ENCODE results near the gene CUL7.
"Not testable (repeated sequence)": the region's sequence is repeated elsewhere in the genome, so short reads cannot be mapped to it uniquely, and the experiment has no call there.

The CUL7 gene

GRCh38 chr6:43053545-43054205 is at the start of gene CUL7:
TSS of gene CUL7 (minus strand) at chr6:43053851. CDS start at chr6:43052788, 1,063 bp downstream.
- peak; percentile 73 for DNase-seq

DNA sequence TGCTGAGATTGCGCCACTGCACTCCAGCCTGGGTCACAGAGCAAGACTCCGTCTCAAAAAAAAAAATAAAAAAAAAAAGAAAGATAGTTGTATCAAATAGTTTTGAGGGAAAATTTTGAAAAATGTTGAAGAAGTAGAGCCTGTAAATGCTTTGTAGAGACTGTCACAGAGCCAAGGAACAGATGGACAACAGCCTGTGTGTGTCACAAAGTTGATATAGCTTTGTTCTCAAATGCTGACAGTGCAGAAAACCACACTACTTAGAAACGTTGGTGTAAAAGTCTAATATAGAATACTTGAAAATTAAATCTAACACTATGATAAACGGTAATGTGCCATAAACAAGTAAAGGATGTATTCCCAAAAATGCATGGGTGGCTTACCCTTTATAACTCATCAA is 47.8 kb upstream of the CUL7 start:
- DNase-seq: no peak

GRCh38 chr6:43097502-43097901 is 43.9 kb upstream of the CUL7 start:
- DNase-seq: no peak

DNA sequence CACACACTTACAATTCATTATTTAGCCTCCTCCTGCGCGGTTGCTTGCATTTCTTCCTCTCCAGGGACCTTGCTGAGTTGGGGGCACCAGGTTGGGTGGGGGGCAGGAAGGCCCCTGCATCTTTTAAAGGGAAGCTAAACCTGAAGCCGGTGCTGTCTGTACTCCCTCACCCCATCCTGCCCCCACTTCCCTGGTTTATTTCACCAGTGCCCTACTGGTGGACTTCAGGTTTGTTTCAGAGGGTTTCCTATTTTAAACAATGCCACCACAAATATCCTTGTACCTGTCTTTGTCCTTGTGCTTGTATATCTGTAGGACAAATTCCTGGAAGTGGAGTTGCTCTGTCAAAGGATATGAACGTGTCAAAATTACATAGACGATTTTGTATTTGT is 43.4 kb upstream of the CUL7 start:
- no peak for DNase-seq

DNA sequence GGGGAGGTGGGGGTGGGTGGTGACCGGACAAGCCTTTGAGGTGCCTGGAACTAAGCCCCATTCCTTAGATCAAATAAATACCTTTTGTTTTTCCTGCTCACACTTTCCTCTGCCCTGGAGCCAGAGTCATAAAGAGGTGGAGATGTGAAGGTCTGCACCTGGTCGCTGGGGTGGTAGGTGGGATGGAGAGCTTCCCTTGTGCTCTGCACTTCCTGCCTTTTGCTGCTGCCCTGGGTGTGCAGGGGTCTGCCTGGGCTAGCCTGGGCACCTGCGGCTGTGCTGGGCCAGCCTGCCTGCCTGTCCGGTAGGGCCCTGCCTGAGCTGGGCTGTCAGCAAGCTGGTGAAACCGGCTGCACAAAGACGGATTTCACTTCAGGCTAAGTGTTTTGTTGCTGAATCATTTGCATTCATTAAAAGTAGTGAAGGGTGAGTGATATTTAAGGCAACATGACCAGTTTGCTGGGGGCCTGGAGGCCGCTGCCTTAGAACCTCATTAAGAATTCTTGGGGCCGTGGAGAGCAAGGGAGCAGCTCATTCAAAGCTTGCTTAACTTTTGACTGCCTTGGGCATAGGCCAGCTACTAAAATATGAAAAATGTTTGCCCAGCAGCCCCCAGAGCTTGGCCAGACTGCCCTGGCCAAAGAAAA is 42.9 kb upstream of the CUL7 start:
- DNase-seq: no peak

- DNase-seq: no peak
Measured at GRCh38 chr6:43095939-43096338, 42.3 kb upstream of the CUL7 start.

GRCh38 chr6:43093436-43094289 is 40.0 kb upstream of the CUL7 start:
- DNase-seq: no peak

- no peak for DNase-seq
Measured at GRCh38 chr6:43092635-43093034, 39.0 kb upstream of the CUL7 start.

GRCh38 chr6:43091436-43091991 is 37.9 kb upstream of the CUL7 start:
- DNase-seq: no peak

- DNase-seq: no peak
Measured at GRCh38 chr6:43091020-43091419, 37.4 kb upstream of the CUL7 start.

GRCh38 chr6:43090559-43090956 is 36.9 kb upstream of the CUL7 start:
- no peak for DNase-seq

DNA sequence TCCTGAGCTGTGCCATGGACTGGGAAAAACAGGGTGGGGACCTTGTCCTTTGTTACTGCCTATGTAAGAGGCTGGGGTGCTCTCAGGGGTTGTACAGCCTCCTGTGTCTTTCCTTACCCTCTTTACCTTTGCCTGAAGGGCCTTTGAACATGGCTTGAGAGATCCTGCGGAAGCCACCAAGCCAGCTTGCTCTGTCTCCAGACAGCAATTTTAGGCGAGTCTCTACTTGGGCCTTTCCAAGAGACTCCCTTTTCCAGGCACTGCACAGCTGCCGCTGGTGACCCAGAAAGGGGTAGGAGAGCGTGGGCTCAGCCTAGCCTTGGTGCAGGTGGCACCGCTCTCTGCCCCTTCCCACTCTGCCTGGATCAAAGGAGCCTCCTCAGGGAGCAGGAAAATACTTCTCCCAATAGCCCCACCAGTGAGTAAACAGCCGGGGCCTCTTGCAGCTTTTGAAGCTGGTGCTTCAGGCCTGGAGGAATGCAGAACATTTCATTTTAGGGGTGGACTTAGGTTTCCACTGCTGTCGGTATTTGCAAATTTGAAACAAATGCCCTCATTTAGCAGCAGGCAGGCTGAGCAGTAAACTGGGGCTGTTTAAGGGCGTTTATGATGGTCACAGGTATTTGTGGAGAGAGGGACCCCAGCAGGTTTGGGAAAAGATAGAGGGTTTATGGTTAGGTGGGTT is 36.4 kb upstream of the CUL7 start:
- DNase-seq: no peak

- DNase-seq: no peak
Measured at GRCh38 chr6:43089467-43089866, 35.8 kb upstream of the CUL7 start.

- no peak for DNase-seq
Measured at GRCh38 chr6:43088654-43089056, 35.0 kb upstream of the CUL7 start.

DNA sequence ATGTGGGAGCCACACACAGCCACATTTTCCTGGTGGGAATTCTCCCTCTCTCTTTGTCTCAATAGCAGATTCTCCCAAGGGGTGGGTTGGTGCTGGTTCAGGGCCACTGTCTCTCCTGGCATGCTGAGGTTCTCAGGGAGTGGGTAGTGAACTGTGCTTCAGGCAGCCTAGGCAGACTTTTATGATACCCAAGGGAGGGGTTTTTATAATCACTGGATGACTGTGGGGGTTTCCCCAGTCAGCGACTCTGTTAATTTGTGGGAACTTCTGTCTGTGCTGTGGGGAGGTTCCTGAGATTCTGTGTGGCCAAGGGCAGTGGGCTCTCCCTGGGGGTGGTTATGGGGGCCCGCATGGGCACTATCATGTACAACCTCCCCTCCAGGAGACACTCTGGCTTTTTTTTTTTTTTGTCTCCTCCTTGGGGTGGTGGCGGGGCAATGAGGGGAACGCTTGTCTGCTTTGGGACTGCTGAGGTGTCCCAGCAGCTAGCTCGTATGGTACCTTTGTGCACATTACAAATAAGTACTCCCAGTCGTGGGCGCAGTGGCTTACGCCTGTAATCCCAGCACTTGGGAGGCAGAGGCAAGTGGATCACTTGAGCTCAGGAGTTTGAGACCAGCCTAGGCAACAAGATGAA is 32.5 kb upstream of the CUL7 start:
- DNase-seq: no peak

GRCh38 chr6:43082806-43083655 is 29.4 kb upstream of the CUL7 start:
- no peak for DNase-seq

- not testable (repeated sequence) for DNase-seq
Measured at GRCh38 chr6:43081922-43082321, 28.3 kb upstream of the CUL7 start.

DNA sequence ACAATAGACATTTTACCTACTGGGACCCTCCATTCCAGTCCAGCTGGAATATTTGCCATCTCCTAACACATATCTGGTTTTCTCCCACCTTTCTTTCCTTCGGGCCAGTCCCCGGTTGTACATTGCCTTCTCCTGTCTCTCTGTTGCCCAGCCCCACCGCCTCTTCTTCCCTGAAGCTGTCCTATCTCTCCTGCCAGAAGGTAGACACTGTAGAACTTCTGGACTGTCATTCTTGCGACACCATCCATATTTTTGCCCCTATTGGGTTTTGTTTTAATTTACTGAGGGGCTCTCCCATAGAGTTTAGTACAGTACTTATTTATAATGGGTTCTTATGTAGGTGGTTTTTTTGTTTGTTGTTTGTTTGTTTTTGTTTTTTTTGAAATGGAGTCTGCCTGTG is 27.4 kb upstream of the CUL7 start:
- DNase-seq: no peak

GRCh38 chr6:43078691-43079090 is 25.0 kb upstream of the CUL7 start:
- DNase-seq: no peak

GRCh38 chr6:43077981-43078511 is 24.4 kb upstream of the CUL7 start:
- DNase-seq: no peak

DNA sequence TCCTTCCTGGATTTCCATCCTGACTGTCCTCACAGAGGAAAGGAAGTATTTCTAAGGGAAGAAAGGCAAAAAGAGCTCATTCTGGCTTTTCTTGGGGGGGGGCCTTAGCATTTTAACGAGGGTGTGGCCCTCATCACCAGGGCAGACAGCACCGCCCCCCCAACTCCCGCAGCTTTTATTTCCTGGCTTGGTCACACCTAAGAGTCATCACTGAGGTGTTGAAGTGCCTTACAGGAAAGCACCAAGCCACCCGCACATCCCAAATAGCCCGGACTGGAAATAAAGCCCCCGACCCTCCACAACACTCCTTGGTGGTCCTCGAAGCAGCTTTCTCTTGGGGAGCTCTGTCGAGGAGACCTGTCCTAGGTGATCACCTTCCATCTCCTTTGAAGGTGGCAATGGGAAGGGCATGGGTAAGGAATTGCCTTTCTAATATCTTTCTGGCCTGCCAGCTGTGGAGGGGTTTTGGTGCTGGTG is 23.7 kb upstream of the CUL7 start:
- no peak for DNase-seq

Data from cerebellar nuclear complex (tissue), 1 donor.